Fibroblast of the aortic adventitia (primary cell): ENCODE results near the gene ZNF8. TPM values are rescaled to one million over a fixed set of nuclear protein-coding genes. Genes with fewer than 3 reads are reported as not detected.

Source experiments
- DNase-seq: peaks from one replicate; pipeline ENCODE4 v3.0.0-alpha.2; 2010; ENCODE audit warnings: low read depth
- H3K4me3 ChIP-seq: 2 replicates; pipeline ENCODE4 v1.5.1; 2011; ENCODE audit warnings: low read depth, mild to moderate bottlenecking, control low read depth, low read length, moderate library complexity
- CTCF ChIP-seq: IDR thresholded peaks from 2 replicates; pipeline ENCODE4 v1.5.1; 2011; ENCODE audit warnings: mild to moderate bottlenecking, low read length, control low read depth, inconsistent platforms; ENCODE audit not compliant: insufficient read depth
- total RNA-seq: library from RNA; depleted of rRNA; stranded (reverse); fragments of >200 nt; gene quantifications from 2 replicates; pipeline ENCODE4 v1.2.3, GENCODE V29; 2012; ENCODE audit warnings: low replicate concordance

ZNF8 gene
- total RNA-seq, 1 donor = 7.6 TPM

- peak; percentile 81 for DNase-seq
- TF ChIP-seq CTCF = no peak
- no peak overlapping the region for H3K4me3 ChIP-seq
Measured at GRCh38 chr19:58330458-58330857, 51.7 kb downstream of the ZNF8 start.

DNA sequence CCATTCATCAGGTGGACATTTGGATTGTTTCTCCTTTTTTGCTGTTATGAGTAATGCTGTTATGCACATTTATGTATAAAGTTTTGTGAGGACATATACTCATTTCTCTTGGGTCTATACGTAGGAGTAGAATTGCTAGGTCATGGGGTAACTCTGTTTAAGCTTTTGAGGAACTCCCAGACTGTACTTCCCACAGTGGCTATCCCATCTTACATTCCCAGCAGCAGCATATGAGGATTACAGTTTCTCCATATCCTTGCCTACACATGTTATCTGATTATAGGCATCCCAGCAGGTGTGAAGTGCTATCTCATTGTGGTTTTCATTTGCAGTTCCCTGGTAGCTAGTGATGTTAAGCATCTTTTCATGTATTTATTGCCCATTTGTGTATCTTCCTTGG lies 53.9 kb downstream of the ZNF8 start:
- no peak for TF ChIP-seq CTCF
- no peak for DNase-seq
- no peak overlapping the region for H3K4me3 ChIP-seq

DNA sequence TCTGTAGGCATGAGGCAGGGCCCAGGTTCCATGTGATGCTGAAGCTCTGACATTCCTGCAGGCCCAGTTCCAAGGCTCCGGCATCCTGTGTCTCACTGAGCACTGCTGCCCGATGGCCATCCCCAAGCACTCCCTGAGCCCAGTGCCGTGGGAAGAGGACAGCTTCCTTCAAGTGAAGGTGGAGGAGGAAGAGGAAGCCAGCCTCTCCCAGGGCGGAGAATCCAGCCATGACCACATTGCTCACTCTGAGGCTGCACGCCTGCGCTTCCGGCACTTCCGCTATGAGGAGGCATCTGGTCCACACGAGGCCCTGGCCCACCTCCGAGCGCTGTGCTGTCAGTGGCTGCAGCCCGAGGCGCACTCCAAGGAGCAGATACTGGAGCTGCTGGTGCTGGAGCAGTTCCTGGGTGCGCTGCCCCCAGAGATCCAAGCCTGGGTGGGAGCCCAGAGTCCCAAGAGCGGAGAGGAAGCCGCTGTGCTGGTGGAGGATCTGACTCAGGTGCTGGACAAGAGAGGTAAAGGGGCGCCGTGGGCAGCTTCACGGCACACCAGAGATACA lies 56.0 kb downstream of the ZNF8 start:
- DNase-seq = no peak
- TF ChIP-seq CTCF = no peak
- H3K4me3 ChIP-seq = no peak overlapping the region

DNA sequence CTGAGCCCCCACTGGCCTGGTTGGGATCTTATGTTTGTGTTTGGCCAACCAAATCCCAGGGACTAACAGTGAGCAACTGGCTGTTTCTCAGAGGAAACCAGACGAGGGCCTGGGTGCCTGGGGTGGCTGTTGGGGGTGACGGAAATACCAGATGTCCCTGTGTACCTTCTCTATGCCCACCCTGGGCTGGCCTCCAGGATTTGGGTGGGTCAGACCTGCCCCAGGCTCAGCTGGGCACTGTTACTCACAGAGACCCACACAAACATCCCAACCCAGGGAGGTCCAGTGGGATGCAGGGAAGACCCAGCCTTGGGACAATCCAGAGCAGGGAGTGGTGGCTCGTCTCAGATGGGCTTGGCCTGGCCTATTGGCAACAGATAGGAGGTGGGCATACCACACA lies 56.9 kb downstream of the ZNF8 start:
- no peak for DNase-seq
- no peak for TF ChIP-seq CTCF
- H3K4me3 ChIP-seq = no peak overlapping the region

DNA sequence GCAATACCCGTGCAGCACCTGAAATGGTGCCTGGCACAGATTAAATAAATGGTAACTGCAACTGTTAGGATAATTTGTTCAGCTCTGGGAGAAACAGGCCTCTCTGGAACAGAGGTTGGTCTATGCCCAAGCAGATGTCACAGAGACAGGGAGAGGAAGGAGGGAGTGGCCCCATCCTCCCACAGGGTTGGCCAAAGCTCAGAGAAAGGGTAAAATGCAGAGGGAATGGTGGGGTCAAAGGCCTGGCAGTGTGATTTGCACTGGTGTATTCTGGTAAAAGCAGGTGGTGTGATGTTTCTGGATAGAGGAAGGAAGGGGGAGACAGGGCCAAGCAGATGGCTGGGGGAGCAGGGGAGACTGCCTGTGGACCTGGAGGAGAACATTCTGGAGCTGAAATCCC lies 57.5 kb downstream of the ZNF8 start:
- no peak for TF ChIP-seq CTCF
- H3K4me3 ChIP-seq = no peak overlapping the region
- no peak for DNase-seq

DNA sequence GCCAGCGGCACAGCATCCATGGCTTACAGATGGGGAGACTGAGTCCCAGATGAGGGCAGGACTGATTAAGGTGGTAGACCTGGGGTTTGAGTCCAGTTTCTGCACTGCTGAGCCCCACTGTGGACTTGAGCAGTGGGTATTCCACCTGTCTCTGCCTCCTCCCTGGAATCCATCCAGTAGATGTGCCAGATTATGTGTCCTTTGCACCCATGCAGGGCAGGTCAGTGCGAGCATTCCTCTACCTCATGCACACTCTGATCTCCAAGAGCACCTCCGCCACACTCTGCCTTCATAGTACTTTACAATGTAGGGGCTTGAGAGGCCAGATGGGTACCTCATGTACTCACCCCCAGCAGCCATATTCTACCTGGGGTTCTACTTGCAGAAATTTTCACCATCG lies 58.1 kb downstream of the ZNF8 start:
- DNase-seq = no peak
- H3K4me3 ChIP-seq = no peak overlapping the region
- no peak for TF ChIP-seq CTCF

- DNase-seq = no peak
- H3K4me3 ChIP-seq = no peak overlapping the region
- no peak for TF ChIP-seq CTCF
Measured at GRCh38 chr19:58338336-58338735, 59.6 kb downstream of the ZNF8 start.
